Measurements from ENCODE around the gene PHYKPL.

GRCh38 chr5:178186427-178186826, 46.2 kb downstream of the PHYKPL start:
- TF ChIP-seq CTCF (IDR thresholded peaks at IDR 0.05; ENCODE audit: borderline replicate concordance, extremely low read depth, low read length, poor library complexity, severe bottlenecking) (no peak), EZH2 (IDR thresholded peaks at IDR 0.05; ENCODE audit: borderline replicate concordance, low read depth, low read length, severe bottlenecking) (no peak)
